Measurements from ENCODE around the gene NBPF1.
A peak's percentile ranks its signal among the peaks of the same experiment; 100 is the strongest.
"Not testable (repeated sequence)": the region's sequence is repeated elsewhere in the genome, so short reads cannot be mapped to it uniquely, and the experiment has no call there.

The NBPF1 gene

DNA sequence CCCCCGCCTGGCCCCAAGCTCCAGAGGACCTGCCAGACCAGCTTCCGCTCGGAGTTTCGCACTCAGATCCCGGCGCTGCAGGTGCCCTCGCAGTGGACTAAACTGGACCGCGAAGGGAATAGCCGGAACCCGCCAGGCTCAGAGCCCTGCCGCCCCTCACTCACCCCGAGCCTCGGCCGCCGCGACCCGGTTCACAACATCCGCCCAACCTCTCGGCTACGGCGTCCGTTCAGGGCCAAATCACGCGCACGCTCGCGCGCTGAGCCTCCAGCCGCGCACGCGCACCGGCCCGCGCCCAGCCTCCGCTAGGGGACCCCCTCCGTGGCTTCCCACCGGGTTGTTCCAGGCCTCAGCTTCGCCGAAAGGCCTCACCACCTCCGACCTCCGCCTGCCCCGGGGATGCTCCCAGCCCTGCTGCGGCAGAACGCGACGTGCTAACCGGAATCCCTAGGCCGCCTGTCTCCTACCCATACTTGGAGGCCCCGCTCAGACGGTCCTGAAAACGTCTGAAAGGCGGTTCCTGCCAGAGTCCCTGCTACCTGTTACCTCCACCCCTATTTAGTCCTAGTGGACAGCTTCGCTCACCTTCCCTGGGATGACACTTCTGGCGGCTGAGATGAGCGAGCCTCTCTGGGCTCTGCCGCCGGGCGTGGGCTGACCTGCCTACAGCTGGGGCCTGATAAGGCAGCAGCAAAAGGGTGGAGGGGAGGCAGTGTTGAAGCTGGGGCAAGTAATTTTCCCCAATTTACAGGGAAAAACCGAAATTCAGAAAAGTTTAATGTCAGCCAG lies 31.3 kb upstream of the NBPF1 start:
- H3K4me3 ChIP-seq (ENCODE audit: low read depth, low read length), result peak overlapping the region; percentile 67
- peak; percentile 98 for DNase-seq (ENCODE audit: low read depth)
- TF ChIP-seq, protein P1, sequence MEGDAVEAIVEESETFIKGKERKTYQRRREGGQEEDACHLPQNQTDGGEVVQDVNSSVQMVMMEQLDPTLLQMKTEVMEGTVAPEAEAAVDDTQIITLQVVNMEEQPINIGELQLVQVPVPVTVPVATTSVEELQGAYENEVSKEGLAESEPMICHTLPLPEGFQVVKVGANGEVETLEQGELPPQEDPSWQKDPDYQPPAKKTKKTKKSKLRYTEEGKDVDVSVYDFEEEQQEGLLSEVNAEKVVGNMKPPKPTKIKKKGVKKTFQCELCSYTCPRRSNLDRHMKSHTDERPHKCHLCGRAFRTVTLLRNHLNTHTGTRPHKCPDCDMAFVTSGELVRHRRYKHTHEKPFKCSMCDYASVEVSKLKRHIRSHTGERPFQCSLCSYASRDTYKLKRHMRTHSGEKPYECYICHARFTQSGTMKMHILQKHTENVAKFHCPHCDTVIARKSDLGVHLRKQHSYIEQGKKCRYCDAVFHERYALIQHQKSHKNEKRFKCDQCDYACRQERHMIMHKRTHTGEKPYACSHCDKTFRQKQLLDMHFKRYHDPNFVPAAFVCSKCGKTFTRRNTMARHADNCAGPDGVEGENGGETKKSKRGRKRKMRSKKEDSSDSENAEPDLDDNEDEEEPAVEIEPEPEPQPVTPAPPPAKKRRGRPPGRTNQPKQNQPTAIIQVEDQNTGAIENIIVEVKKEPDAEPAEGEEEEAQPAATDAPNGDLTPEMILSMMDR (IDR thresholded peaks at IDR 0.05; ENCODE audit: insufficient read depth, low read depth, low read length, missing control alignments), result peak; percentile 74

DNA sequence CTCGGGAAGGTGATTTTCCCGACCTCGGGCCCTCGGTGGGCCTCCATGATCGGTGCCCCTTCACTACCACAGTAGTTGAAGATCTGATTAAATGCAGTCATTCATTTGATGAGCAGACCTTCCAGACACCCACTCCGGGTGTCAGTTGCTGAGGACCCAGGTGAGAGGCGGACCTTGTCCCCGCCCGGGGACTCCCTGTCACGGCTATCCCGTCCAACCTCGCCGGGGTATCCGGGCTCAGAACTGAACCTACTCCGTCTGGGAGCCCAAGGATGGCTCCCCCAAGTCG lies 30.8 kb upstream of the NBPF1 start:
- no peak for DNase-seq (ENCODE audit: low read depth)
- TF ChIP-seq, protein P1 (IDR thresholded peaks at IDR 0.05; ENCODE audit: insufficient read depth, low read depth, low read length, missing control alignments), result no peak
- peak overlapping the region; percentile 67 for H3K4me3 ChIP-seq (ENCODE audit: low read depth, low read length)

- not testable (repeated sequence) for DNase-seq (ENCODE audit: low read depth)
Measured at GRCh38 chr1:16643476-16644192, 30.3 kb upstream of the NBPF1 start.

GRCh38 chr1:16643001-16643411 lies 29.6 kb upstream of the NBPF1 start:
- H3K4me3 ChIP-seq (ENCODE audit: low read depth, low read length); DNase-seq (ENCODE audit: low read depth): not testable (repeated sequence)

More at GRCh38 chr1:16643476-16644192, 30.3 kb upstream of the NBPF1 start:
- H3K4me3 ChIP-seq (ENCODE audit: low read depth, low read length), result peak overlapping the region; percentile 67

- not testable (repeated sequence) for DNase-seq (ENCODE audit: low read depth); H3K4me3 ChIP-seq (ENCODE audit: low read depth, low read length)
Measured at GRCh38 chr1:16642025-16642966, 28.9 kb upstream of the NBPF1 start.

GRCh38 chr1:16641159-16641975 lies 28.0 kb upstream of the NBPF1 start:
- H3K4me3 ChIP-seq (ENCODE audit: low read depth, low read length); DNase-seq (ENCODE audit: low read depth): not testable (repeated sequence)

DNA sequence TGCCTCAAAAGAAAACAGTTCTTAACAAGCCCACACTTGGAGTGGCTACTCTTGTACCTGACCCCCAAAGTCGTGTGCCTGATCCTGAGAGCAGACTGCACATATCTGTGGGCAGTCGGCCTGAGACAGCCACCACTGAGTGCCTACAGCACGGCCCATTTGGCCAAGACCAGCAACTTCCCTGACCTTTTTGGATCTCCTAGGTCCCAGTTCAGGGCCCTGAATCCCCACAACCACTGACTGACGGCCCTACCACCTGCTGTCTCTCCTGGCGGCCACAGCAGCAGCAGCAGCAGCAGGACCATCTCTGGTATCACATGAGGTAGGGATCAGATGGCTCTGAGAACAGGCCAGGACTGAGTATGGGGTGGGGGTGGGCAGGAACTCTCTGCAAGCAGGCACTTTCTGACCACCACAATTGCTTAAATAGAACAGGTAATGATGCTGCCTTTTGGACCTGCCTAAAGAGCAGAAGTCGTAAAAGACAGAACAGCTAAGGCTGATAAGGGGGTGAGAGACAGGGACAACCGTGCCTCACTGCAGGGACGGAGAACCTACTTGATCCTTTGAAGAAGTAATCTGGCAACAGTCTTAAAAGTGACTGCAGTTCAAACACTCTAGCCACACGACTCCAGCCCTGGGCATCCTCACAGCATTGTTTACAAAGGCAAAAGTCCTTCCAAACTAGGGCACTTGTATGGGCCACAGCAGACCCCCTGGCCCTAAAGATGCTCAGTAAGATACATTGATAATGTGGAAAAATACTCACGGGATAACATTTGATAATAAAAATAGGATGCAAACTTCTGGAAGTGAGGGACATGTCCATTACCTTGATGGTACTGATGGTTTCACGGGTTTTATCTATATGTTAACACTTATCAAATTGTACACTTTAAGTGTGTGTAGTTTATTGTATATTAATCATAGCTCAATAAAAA lies 26.0 kb upstream of the NBPF1 start:
- H3K4me3 ChIP-seq (ENCODE audit: low read depth, low read length); DNase-seq (ENCODE audit: low read depth): not testable (repeated sequence)

DNA sequence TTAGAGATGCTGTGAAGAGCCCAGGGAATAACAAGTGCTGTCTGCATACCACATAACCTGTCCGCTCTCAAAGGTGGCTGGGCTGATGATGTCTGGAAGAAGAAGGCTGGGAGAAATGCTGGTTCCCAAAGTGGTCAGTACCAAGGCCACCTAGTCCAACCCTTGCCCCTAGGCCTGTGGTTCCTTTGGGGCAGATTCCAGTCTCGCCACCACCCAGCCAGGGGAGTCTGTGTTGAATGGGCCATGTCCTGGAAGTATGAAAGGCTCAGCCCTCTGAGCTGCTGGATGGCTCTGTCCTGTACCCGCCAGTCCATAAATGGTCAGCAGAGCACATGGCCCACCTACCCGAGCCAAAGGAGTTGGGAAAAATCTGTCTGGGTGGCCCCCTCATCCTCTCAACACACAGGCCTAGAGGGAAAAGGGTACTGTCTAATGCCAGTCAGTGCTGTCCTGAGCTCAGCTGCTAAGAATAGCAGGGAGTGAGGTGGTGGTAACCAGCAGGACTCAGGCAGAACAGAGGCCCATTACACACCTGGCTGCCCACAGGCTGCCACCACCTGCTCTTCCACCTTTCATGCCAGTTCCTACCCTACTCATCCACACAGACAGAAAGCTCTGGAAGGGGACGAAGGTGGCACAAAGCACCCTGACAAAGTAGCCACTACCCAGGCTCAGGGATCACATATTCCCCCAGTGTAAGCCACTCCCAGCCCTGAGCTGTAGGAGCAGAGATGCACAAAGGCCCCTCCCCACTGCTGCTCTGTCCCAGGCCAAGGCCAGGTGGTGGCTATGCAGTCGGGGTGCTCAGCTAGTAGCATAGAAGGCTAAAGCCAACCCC lies 24.8 kb upstream of the NBPF1 start:
- DNase-seq (ENCODE audit: low read depth), result not testable (repeated sequence)

DNA sequence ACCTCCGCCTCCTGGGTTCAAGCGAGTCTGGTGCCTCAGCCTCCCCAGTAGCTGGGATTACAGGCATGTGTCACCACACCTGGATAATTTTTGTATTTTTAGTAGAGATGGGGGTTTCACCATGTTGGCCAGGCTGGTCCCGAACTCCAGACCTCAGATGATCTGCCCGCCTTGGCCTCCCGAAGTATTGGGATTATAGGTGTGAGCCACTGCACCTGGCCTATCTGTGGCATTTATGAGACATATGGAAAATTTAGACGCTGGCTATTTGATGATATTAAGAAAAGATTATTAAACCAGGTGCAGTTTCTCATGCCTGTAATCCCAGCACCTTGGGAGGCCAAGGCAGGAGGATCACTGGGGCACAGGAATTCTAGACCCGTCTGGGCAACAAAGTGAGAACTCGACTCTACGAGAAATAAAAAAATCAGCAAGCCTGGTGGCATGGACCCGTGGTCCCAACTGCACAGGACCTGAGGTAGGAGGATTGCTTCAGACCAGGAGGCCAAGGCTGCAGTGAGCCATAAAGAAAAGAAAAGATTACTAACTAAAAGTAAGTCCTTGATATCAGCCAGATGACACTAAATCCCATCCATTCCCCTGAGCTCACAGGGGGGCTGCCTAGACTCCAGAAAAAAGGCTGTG lies 23.3 kb upstream of the NBPF1 start:
- not testable (repeated sequence) for DNase-seq (ENCODE audit: low read depth); H3K4me3 ChIP-seq (ENCODE audit: low read depth, low read length)

More for the DNA sequence above, 24.8 kb upstream of the NBPF1 start:
- not testable (repeated sequence) for H3K4me3 ChIP-seq (ENCODE audit: low read depth, low read length)

- not testable (repeated sequence) for H3K4me3 ChIP-seq (ENCODE audit: low read depth, low read length); DNase-seq (ENCODE audit: low read depth)
Measured at GRCh38 chr1:16635959-16636358, 22.6 kb upstream of the NBPF1 start.

DNA sequence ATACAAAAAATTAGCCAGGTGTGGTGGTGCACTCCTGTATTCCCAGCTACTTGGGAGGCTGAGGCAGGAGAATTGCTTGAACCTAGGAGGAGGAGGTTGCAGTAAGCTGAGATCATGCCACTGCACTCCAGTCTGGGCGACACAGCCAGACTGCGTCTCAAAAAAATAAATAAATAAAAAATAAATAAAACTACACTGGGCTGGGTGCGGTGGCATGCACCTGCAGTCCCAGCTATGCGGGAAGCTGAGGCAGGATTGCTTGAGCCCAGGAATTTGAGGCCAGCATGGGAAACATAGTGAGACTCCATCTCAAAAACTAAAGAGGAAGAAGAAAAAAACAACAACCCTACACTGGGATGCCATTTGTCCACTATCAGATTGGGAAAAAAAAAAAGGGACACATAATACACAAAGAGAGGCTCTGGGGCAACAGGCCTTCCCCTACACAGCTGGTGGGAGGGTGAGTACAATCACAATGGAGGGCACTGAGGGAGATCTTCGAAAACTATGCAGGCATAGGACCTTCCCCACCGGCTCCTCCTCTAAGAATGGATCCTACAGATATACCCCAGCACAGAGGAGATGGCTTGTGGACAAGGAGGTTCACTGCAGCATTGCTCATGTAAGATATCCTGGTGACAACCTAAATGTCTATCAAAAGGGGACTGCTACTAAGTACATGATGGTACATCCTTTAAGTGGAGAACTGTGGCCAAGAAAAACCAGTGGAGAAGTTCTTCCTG lies 20.3 kb upstream of the NBPF1 start:
- not testable (repeated sequence) for DNase-seq (ENCODE audit: low read depth); H3K4me3 ChIP-seq (ENCODE audit: low read depth, low read length)

DNA sequence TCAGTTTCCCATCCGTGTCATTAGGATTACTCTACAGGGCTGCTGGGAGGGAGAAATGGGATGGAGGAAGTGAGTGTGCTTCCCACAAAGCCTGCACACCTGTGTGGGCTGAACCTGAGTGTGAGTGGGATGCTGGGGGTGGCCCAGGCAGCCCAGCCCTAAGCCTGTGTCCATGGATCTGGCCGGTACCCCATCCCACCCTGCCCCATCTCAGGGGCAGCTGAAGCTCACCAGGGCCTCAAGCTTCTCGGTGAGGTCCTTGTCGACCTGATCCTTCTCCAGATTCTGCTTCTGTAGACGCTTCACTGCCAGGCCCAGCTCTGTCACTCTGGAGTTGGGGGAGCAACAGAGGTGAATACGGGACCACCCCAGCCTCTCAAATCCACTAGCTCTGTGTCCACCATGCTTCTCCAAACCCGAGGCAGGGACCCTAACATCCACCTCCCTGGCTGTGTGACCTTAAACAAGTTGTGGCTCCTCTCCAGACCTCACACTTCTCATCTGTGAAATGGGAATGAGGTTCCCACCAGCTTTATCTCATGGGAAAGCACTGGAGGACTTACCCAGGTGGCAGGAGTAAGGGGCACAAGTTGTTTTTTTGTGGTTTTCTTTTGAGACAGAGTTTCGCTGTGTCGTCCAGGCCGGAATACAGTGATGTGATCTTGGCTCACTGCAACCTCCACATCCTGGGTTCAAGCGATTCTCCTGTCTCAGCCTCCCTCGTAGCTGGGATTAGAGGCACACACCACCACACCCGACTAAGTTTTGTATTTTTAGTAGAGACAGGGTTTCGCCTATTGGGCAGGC lies 18.9 kb upstream of the NBPF1 start:
- not testable (repeated sequence) for DNase-seq (ENCODE audit: low read depth); H3K4me3 ChIP-seq (ENCODE audit: low read depth, low read length)

Data from GM12865 (cell line).